ENCODE data around the gene DGUOK.
A peak's percentile ranks its signal among the peaks of the same experiment; 100 is the strongest.
"Not testable (repeated sequence)": the region's sequence is repeated elsewhere in the genome, so short reads cannot be mapped to it uniquely, and the experiment has no call there.

DGUOK gene

GRCh38 chr2:73897240-73897583 is 29.5 kb upstream of the DGUOK start:
- in situ Hi-C loops (cut with MboI; ENCODE audit: low pct_unique_long_range_greater_than_20kb, low sequenced_read_pairs) = no loop called here
- DNase-seq = no peak

GRCh38 chr2:73897934-73898333 is 28.7 kb upstream of the DGUOK start:
- no peak for DNase-seq
- in situ Hi-C loops (cut with MboI; ENCODE audit: low pct_unique_long_range_greater_than_20kb, low sequenced_read_pairs) = no loop called here

- no peak for DNase-seq
- in situ Hi-C loops (cut with MboI; ENCODE audit: low pct_unique_long_range_greater_than_20kb, low sequenced_read_pairs) = no loop called here
Measured at GRCh38 chr2:73899801-73900336, 26.8 kb upstream of the DGUOK start.

- in situ Hi-C loops (cut with MboI; ENCODE audit: low pct_unique_long_range_greater_than_20kb, low sequenced_read_pairs) = no loop called here
- DNase-seq = no peak
Measured at GRCh38 chr2:73901143-73901542, 25.5 kb upstream of the DGUOK start.

- no peak for DNase-seq
- in situ Hi-C loops (cut with MboI; ENCODE audit: low pct_unique_long_range_greater_than_20kb, low sequenced_read_pairs) = no loop called here
Measured at GRCh38 chr2:73902284-73902683, 24.4 kb upstream of the DGUOK start.

GRCh38 chr2:73903313-73903712 is 23.4 kb upstream of the DGUOK start:
- DNase-seq = no peak
- in situ Hi-C loops (cut with MboI; ENCODE audit: low pct_unique_long_range_greater_than_20kb, low sequenced_read_pairs) = no loop called here

GRCh38 chr2:73903949-73904613 is 22.6 kb upstream of the DGUOK start:
- DNase-seq; in situ Hi-C loops (cut with MboI; ENCODE audit: low pct_unique_long_range_greater_than_20kb, low sequenced_read_pairs): not testable (repeated sequence)

- in situ Hi-C loops (cut with MboI; ENCODE audit: low pct_unique_long_range_greater_than_20kb, low sequenced_read_pairs) = no loop called here
- no peak for DNase-seq
Measured at GRCh38 chr2:73904952-73905351, 21.7 kb upstream of the DGUOK start.

- in situ Hi-C loops (cut with MboI; ENCODE audit: low pct_unique_long_range_greater_than_20kb, low sequenced_read_pairs) = no loop called here
- no peak for DNase-seq
Measured at GRCh38 chr2:73906847-73907505, 19.7 kb upstream of the DGUOK start.

GRCh38 chr2:73907840-73908452 is 18.7 kb upstream of the DGUOK start:
- DNase-seq = peak; percentile 42
- in situ Hi-C loops (cut with MboI; ENCODE audit: low pct_unique_long_range_greater_than_20kb, low sequenced_read_pairs) = no loop called here

GRCh38 chr2:73908689-73909652 is 17.7 kb upstream of the DGUOK start:
- in situ Hi-C loops (cut with MboI; ENCODE audit: low pct_unique_long_range_greater_than_20kb, low sequenced_read_pairs) = no loop called here

GRCh38 chr2:73910873-73911547 is 15.7 kb upstream of the DGUOK start:
- no peak for DNase-seq
- in situ Hi-C loops (cut with MboI; ENCODE audit: low pct_unique_long_range_greater_than_20kb, low sequenced_read_pairs) = no loop called here

More at GRCh38 chr2:73908689-73909652, 17.7 kb upstream of the DGUOK start:
- no peak for DNase-seq

GRCh38 chr2:73911548-73912208 is 15.0 kb upstream of the DGUOK start:
- DNase-seq = no peak
- in situ Hi-C loops (cut with MboI; ENCODE audit: low pct_unique_long_range_greater_than_20kb, low sequenced_read_pairs) = no loop called here

GRCh38 chr2:73913414-73914054 is 13.1 kb upstream of the DGUOK start:
- in situ Hi-C loops (cut with MboI; ENCODE audit: low pct_unique_long_range_greater_than_20kb, low sequenced_read_pairs) = no loop called here
- no peak for DNase-seq

- in situ Hi-C loops (cut with MboI; ENCODE audit: low pct_unique_long_range_greater_than_20kb, low sequenced_read_pairs) = no loop called here
Measured at GRCh38 chr2:73914667-73915066, 12.0 kb upstream of the DGUOK start.

GRCh38 chr2:73915437-73915993 is 11.2 kb upstream of the DGUOK start:
- DNase-seq = no peak
- in situ Hi-C loops (cut with MboI; ENCODE audit: low pct_unique_long_range_greater_than_20kb, low sequenced_read_pairs) = no loop called here

More at GRCh38 chr2:73914667-73915066, 12.0 kb upstream of the DGUOK start:
- DNase-seq = no peak

GRCh38 chr2:73916666-73917065 is 10.0 kb upstream of the DGUOK start:
- in situ Hi-C loops (cut with MboI; ENCODE audit: low pct_unique_long_range_greater_than_20kb, low sequenced_read_pairs) = no loop called here

More at GRCh38 chr2:73916666-73917065, 10.0 kb upstream of the DGUOK start:
- no peak for DNase-seq
